Loucy (cell line): ENCODE results near the gene PADI3.

ENCODE experiments used
- EZH2phosphoT487 ChIP-seq: fragments of 200-600 bp; IDR thresholded peaks from 2 replicates; pipeline ENCODE4 v1.6.1; 2018; ENCODE audit warnings: antibody characterized with exemption, mild to moderate bottlenecking, moderate library complexity, borderline replicate concordance
- TF ChIP-seq, protein P1 (sequence below): fragments of 200-600 bp; sonication (generic); conservative IDR thresholded peaks from 2 replicates; pipeline ENCODE4 v1.5.1; 2014; ENCODE audit warnings: mild to moderate bottlenecking, antibody characterized with exemption, low read length

DNA sequence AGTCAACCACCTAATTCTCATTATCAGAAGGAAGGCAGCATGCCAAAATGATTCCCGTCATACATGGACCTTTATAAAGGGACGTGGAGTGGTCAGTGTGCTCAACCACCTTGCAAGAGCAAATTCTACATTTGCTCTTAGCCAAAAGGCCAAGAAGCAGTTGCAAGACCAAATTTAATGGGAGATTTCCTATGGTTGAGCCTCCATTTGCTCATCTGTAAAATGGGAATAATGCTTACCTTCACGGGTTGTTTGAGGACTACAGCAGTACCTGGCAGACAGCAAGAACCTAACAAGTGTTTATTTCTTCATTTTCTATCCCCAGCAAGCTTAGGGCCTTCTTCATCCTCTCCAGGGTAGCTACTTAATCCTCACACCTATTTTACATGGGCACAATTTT lies 41.7 kb downstream of the PADI3 start:
- TF ChIP-seq, protein P1, sequence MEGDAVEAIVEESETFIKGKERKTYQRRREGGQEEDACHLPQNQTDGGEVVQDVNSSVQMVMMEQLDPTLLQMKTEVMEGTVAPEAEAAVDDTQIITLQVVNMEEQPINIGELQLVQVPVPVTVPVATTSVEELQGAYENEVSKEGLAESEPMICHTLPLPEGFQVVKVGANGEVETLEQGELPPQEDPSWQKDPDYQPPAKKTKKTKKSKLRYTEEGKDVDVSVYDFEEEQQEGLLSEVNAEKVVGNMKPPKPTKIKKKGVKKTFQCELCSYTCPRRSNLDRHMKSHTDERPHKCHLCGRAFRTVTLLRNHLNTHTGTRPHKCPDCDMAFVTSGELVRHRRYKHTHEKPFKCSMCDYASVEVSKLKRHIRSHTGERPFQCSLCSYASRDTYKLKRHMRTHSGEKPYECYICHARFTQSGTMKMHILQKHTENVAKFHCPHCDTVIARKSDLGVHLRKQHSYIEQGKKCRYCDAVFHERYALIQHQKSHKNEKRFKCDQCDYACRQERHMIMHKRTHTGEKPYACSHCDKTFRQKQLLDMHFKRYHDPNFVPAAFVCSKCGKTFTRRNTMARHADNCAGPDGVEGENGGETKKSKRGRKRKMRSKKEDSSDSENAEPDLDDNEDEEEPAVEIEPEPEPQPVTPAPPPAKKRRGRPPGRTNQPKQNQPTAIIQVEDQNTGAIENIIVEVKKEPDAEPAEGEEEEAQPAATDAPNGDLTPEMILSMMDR, result no peak
- TF ChIP-seq EZH2phosphoT487, result no peak
